Measurements from ENCODE around the gene SIRPD. TPM values are rescaled to one million over a fixed set of nuclear protein-coding genes. Genes with fewer than 3 reads are reported as not detected.

SIRPD gene
- polyA plus RNA-seq, 1 donor from 2014 or later = not detected

DNA sequence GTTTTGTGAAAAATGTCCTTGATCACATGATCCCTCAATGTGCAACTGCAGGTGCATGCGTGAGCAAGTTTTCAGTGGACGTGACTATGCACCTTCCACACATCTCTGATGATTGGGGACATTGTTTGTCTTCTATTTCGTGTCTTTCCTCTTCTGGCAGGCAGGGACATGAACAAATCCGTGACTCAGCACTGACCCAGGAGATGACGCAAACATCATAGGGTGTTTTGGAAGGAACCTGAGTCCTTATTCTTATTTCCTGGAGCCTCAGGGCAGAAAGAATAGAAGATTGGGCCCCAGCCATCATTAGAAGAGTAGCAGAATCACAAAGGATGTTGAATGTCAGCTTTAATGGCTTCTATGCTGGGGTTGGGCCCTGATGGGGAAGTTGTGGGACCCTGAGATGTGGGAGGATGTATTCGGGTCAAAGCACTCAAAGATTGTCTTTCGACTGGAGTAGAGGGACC is 11.9 kb upstream of the SIRPD start:
- H2AFZ ChIP-seq (ENCODE audit: low read depth, low read length) = no peak overlapping the region
- no peak overlapping the region for H3K27ac ChIP-seq (ENCODE audit: low read length)
- H3K4me3 ChIP-seq (ENCODE audit: low read length) = no peak overlapping the region
- H3F3A ChIP-seq (ENCODE audit: insufficient read depth, low read length, poor library complexity, severe bottlenecking) = no peaks in the 10 kb centered on the region
- H3K9me2 ChIP-seq (ENCODE audit: insufficient read depth, low read length) = no peaks in the 10 kb centered on the region
- H3K9me3 ChIP-seq (ENCODE audit: low read length) = no peaks in the 10 kb centered on the region
- H3K36me3 ChIP-seq (ENCODE audit: insufficient read depth, low read length) = no peaks in the 10 kb centered on the region
- H3K27me3 ChIP-seq (ENCODE audit: insufficient read depth, low read depth, low read length) = no peaks in the 10 kb centered on the region
- no peak for TF ChIP-seq POLR2AphosphoS5 (IDR thresholded peaks at IDR 0.05)
- TF ChIP-seq, protein P1, sequence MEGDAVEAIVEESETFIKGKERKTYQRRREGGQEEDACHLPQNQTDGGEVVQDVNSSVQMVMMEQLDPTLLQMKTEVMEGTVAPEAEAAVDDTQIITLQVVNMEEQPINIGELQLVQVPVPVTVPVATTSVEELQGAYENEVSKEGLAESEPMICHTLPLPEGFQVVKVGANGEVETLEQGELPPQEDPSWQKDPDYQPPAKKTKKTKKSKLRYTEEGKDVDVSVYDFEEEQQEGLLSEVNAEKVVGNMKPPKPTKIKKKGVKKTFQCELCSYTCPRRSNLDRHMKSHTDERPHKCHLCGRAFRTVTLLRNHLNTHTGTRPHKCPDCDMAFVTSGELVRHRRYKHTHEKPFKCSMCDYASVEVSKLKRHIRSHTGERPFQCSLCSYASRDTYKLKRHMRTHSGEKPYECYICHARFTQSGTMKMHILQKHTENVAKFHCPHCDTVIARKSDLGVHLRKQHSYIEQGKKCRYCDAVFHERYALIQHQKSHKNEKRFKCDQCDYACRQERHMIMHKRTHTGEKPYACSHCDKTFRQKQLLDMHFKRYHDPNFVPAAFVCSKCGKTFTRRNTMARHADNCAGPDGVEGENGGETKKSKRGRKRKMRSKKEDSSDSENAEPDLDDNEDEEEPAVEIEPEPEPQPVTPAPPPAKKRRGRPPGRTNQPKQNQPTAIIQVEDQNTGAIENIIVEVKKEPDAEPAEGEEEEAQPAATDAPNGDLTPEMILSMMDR (IDR thresholded peaks at IDR 0.05; ENCODE audit: poor library complexity, severe bottlenecking) = no peak
- no peak for TF ChIP-seq MXI1 (conservative IDR thresholded peaks at IDR 0.05; ENCODE audit: poor library complexity, severe bottlenecking)
- no peak for TF ChIP-seq SMC3 (conservative IDR thresholded peaks at IDR 0.05; ENCODE audit: poor library complexity)
- TF ChIP-seq EZH2 (IDR thresholded peaks at IDR 0.05; ENCODE audit: borderline replicate concordance, insufficient read depth, low read length, poor library complexity, severe bottlenecking) = no peak
- no peak for TF ChIP-seq EP300 (conservative IDR thresholded peaks at IDR 0.05; ENCODE audit: poor library complexity, severe bottlenecking)
- no peak for TF ChIP-seq TAF1 (IDR thresholded peaks at IDR 0.05; ENCODE audit: low read depth)
- TF ChIP-seq, protein P2, sequence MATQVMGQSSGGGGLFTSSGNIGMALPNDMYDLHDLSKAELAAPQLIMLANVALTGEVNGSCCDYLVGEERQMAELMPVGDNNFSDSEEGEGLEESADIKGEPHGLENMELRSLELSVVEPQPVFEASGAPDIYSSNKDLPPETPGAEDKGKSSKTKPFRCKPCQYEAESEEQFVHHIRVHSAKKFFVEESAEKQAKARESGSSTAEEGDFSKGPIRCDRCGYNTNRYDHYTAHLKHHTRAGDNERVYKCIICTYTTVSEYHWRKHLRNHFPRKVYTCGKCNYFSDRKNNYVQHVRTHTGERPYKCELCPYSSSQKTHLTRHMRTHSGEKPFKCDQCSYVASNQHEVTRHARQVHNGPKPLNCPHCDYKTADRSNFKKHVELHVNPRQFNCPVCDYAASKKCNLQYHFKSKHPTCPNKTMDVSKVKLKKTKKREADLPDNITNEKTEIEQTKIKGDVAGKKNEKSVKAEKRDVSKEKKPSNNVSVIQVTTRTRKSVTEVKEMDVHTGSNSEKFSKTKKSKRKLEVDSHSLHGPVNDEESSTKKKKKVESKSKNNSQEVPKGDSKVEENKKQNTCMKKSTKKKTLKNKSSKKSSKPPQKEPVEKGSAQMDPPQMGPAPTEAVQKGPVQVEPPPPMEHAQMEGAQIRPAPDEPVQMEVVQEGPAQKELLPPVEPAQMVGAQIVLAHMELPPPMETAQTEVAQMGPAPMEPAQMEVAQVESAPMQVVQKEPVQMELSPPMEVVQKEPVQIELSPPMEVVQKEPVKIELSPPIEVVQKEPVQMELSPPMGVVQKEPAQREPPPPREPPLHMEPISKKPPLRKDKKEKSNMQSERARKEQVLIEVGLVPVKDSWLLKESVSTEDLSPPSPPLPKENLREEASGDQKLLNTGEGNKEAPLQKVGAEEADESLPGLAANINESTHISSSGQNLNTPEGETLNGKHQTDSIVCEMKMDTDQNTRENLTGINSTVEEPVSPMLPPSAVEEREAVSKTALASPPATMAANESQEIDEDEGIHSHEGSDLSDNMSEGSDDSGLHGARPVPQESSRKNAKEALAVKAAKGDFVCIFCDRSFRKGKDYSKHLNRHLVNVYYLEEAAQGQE (IDR thresholded peaks at IDR 0.05; ENCODE audit: borderline replicate concordance) = no peak
- TF ChIP-seq RAD21 (conservative IDR thresholded peaks at IDR 0.05) = no peak
- H3K4me2 ChIP-seq (ENCODE audit: low read length) = no peak overlapping the region
- H3K79me2 ChIP-seq (replicated peaks; ENCODE audit: insufficient read depth, low read length) = no peaks in the 10 kb centered on the region
- no peak overlapping the region for H3K9ac ChIP-seq (ENCODE audit: low read length)
- no peaks in the 10 kb centered on the region for H4K20me1 ChIP-seq (ENCODE audit: insufficient read depth)

DNA sequence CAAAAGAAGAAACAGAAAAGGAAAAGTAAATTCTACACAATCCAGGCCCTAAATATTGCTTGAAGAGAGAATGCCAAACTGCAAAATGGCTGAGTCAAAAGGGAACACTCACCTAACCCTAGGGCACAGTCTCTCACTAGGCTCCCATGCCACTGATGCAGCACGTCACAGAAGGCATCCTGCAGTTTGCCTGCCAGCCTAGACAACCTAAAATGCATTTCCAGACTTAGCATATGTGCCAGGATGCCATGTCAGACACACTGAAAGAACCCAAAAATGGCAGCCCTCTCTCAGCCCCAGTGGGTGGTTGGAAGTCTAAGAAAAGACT is 10.6 kb upstream of the SIRPD start:
- no peaks in the 10 kb centered on the region for H3K27me3 ChIP-seq (ENCODE audit: insufficient read depth, low read depth, low read length)
- no peaks in the 10 kb centered on the region for H4K20me1 ChIP-seq (ENCODE audit: insufficient read depth)
- no peak overlapping the region for H3K4me3 ChIP-seq (ENCODE audit: low read length)
- H3K79me2 ChIP-seq (replicated peaks; ENCODE audit: insufficient read depth, low read length) = no peaks in the 10 kb centered on the region
- H3K9me3 ChIP-seq (ENCODE audit: low read length) = no peaks in the 10 kb centered on the region
- no peak overlapping the region for H3K4me2 ChIP-seq (ENCODE audit: low read length)
- no peak overlapping the region for H3K9ac ChIP-seq (ENCODE audit: low read length)
- no peaks in the 10 kb centered on the region for H3K9me2 ChIP-seq (ENCODE audit: insufficient read depth, low read length)
- TF ChIP-seq POLR2AphosphoS5 (IDR thresholded peaks at IDR 0.05) (no peak), EZH2 (IDR thresholded peaks at IDR 0.05; ENCODE audit: borderline replicate concordance, insufficient read depth, low read length, poor library complexity, severe bottlenecking) (no peak), EP300 (conservative IDR thresholded peaks at IDR 0.05; ENCODE audit: poor library complexity, severe bottlenecking) (no peak), MXI1 (conservative IDR thresholded peaks at IDR 0.05; ENCODE audit: poor library complexity, severe bottlenecking) (no peak), TAF1 (IDR thresholded peaks at IDR 0.05; ENCODE audit: low read depth) (no peak), SMC3 (conservative IDR thresholded peaks at IDR 0.05; ENCODE audit: poor library complexity) (no peak), RAD21 (conservative IDR thresholded peaks at IDR 0.05) (no peak)
- TF ChIP-seq, protein P1 (IDR thresholded peaks at IDR 0.05; ENCODE audit: poor library complexity, severe bottlenecking) = no peak
- TF ChIP-seq, protein P2 (IDR thresholded peaks at IDR 0.05; ENCODE audit: borderline replicate concordance) = no peak
- no peak overlapping the region for H2AFZ ChIP-seq (ENCODE audit: low read depth, low read length)
- no peak overlapping the region for H3K27ac ChIP-seq (ENCODE audit: low read length)
- H3F3A ChIP-seq (ENCODE audit: insufficient read depth, low read length, poor library complexity, severe bottlenecking) = no peaks in the 10 kb centered on the region
- H3K36me3 ChIP-seq (ENCODE audit: insufficient read depth, low read length) = no peaks in the 10 kb centered on the region

Measured in neural cell (in vitro differentiated cells).